Measurements from ENCODE around the gene C16orf96.

C16orf96 gene

DNA sequence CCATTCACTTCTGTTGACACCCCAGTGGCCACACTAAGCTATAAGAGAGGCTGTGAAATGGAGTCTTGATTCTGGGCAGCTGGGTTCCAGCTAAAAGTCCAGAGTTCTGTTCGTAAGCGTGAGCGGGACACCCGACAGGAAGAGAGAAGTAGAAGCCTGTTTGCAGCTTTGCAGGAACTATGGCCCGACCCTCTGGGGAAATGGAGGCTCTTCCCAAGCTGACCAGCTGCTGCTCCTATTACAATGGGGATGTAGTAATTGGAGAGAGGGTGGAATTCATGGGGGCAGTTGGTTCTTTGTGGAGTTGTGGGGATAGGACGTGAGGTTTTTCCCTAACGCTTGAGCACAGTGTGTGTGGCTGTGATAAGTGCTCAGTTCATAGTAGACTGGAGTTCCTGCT lies 30.2 kb downstream of the C16orf96 start:
- TF ChIP-seq, protein P1, sequence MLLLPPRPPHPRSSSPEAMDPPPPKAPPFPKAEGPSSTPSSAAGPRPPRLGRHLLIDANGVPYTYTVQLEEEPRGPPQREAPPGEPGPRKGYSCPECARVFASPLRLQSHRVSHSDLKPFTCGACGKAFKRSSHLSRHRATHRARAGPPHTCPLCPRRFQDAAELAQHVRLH (tag by site-specific recombination; IDR thresholded peaks at IDR 0.05): no peak
- no peak for TF ChIP-seq KLF16 (tag by site-specific recombination; IDR thresholded peaks at IDR 0.05)
- TF ChIP-seq PRDM1 (tag by site-specific recombination; IDR thresholded peaks at IDR 0.05): no peak
- TF ChIP-seq, protein P2, sequence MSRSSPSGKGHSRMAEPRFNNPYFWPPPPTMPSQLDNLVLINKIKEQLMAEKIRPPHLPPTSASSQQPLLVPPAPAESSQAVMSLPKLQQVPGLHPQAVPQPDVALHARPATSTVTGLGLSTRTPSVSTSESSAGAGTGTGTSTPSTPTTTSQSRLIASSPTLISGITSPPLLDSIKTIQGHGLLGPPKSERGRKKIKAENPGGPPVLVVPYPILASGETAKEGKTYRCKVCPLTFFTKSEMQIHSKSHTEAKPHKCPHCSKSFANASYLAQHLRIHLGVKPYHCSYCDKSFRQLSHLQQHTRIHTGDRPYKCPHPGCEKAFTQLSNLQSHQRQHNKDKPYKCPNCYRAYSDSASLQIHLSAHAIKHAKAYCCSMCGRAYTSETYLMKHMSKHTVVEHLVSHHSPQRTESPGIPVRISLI (tag by site-specific recombination; IDR thresholded peaks at IDR 0.05): no peak
- no peak for TF ChIP-seq SCRT1 (tag by site-specific recombination; IDR thresholded peaks at IDR 0.05; ENCODE audit: borderline replicate concordance)
- TF ChIP-seq KLF8 (tag by site-specific recombination; IDR thresholded peaks at IDR 0.05): no peak
- no peak for TF ChIP-seq HOXD13 (CRISPR knock-in tag; IDR thresholded peaks at IDR 0.05; ENCODE audit: borderline replicate concordance)
- TF ChIP-seq ZNF660 (tag by site-specific recombination; IDR thresholded peaks at IDR 0.05): no peak
- TF ChIP-seq SALL2 (tag by site-specific recombination; IDR thresholded peaks at IDR 0.05; ENCODE audit: borderline replicate concordance): no peak
- TF ChIP-seq ZNF510 (tag by site-specific recombination; IDR thresholded peaks at IDR 0.05; ENCODE audit: insufficient replicate concordance): no peak
- TF ChIP-seq ZNF335 (tag by site-specific recombination; conservative IDR thresholded peaks at IDR 0.05): no peak
- TF ChIP-seq ZNF311 (tag by site-specific recombination; IDR thresholded peaks at IDR 0.05; ENCODE audit: borderline replicate concordance): no peak
- no peaks in the 10 kb centered on the region for H3K9me3 ChIP-seq (ENCODE audit: control insufficient read depth, insufficient read depth, low read depth, low read length)
- H3K36me3 ChIP-seq (ENCODE audit: control insufficient read depth in 2 of 2, insufficient read depth in 1 of 2, low read length in 2 of 2): no peaks in the 10 kb centered on the region
- CTCF ChIA-PET: interaction anchor here (0.6 to 3.7 kb wide), 24 partner anchors 9 to 274 kb away, joined by 3 to 28 read pairs (median 6); partner anchors contain the start of genes C16orf96, CDIP1 and MGRN1
- POLR2A ChIA-PET: no interaction called here
- no peak overlapping the region for H3K27ac ChIP-seq (ENCODE audit: extremely low read depth, low read depth, low read length)
- H3K4me3 ChIP-seq (ENCODE audit: low read depth, low read length): no peak overlapping the region
- no peaks in the 10 kb centered on the region for H3K4me1 ChIP-seq (ENCODE audit: control insufficient read depth, insufficient read depth, low read length)

DNA sequence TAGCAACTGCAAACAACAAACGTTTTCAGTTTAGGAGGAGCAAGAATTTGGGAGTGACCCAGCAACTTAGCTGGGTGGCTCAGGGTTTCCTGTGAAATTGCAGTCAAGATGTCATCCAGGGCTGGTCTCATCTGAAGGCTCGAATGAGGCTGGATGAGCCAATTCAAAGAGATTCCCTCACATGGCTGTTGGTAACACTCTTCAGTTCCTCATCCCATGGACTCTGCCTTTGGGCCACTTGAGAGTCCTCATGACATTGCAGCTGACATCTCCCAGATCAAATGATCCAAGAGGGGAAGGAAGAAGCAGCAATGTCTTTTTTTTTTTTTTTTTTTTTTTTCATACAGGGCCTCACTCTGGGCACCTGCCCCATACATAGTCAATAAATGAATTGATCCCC lies 32.2 kb downstream of the C16orf96 start:
- H3K36me3 ChIP-seq (ENCODE audit: control insufficient read depth in 2 of 2, insufficient read depth in 1 of 2, low read length in 2 of 2): no peaks in the 10 kb centered on the region
- H3K27ac ChIP-seq (ENCODE audit: extremely low read depth, low read depth, low read length): no peak overlapping the region
- CTCF ChIA-PET: interaction anchor here (0.6 to 1.1 kb wide), 7 partner anchors 21 to 411 kb away, joined by 3 to 5 read pairs (median 3); no protein-coding TSS in a partner anchor
- POLR2A ChIA-PET: interaction anchor here (0.6 kb wide), 1 partner anchor 431 kb away, joined by 5 read pairs; no protein-coding TSS in a partner anchor
- H3K4me3 ChIP-seq (ENCODE audit: low read depth, low read length): no peak overlapping the region
- H3K4me1 ChIP-seq (ENCODE audit: control insufficient read depth, insufficient read depth, low read length): no peaks in the 10 kb centered on the region
- H3K9me3 ChIP-seq (ENCODE audit: control insufficient read depth, insufficient read depth, low read depth, low read length): no peaks in the 10 kb centered on the region
- TF ChIP-seq ZNF292 (tag by site-specific recombination; IDR thresholded peaks at IDR 0.05; ENCODE audit: borderline replicate concordance, low read depth) (no peak), ZNF19 (tag by site-specific recombination; IDR thresholded peaks at IDR 0.05; ENCODE audit: low read depth) (no peak), ZNF211 (tag by site-specific recombination; IDR thresholded peaks at IDR 0.05; ENCODE audit: low read depth) (no peak), ZNF792 (tag by site-specific recombination; IDR thresholded peaks at IDR 0.05) (no peak), ZFP69B (tag by site-specific recombination; IDR thresholded peaks at IDR 0.05) (no peak)

DNA sequence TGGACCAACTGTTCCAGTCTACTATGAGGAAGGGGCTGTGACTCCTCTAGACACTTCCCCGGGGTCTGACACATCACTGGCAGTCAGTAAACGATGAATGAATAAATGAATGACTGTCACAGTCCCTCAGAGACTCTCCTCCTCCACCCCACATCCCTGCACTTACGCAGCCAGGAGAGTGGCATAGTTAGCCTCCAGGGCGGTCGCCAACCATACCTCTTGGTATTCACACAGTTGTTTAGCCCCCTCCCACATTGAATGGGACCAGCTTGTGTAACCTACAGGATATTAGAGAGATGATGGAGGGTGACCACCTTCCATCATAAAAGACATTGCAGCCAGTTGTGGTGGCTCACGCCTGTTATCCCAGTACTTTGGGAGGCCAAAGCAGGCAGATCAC lies 32.8 kb downstream of the C16orf96 start:
- H3K9me3 ChIP-seq (ENCODE audit: control insufficient read depth, insufficient read depth, low read depth, low read length): no peaks in the 10 kb centered on the region
- H3K27ac ChIP-seq (ENCODE audit: extremely low read depth, low read depth, low read length): no peak overlapping the region
- TF ChIP-seq ZNF221 (tag by site-specific recombination; IDR thresholded peaks at IDR 0.05; ENCODE audit: borderline replicate concordance): no peak
- TF ChIP-seq, protein P3, sequence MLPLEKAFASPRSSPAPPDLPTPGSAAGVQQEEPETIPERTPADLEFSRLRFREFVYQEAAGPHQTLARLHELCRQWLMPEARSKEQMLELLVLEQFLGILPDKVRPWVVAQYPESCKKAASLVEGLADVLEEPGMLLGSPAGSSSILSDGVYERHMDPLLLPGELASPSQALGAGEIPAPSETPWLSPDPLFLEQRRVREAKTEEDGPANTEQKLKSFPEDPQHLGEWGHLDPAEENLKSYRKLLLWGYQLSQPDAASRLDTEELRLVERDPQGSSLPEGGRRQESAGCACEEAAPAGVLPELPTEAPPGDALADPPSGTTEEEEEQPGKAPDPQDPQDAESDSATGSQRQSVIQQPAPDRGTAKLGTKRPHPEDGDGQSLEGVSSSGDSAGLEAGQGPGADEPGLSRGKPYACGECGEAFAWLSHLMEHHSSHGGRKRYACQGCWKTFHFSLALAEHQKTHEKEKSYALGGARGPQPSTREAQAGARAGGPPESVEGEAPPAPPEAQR (tag by site-specific recombination; IDR thresholded peaks at IDR 0.05): no peak
- no peak for TF ChIP-seq ZNF596 (tag by site-specific recombination; IDR thresholded peaks at IDR 0.05)
- no peak for TF ChIP-seq SP2 (tag by site-specific recombination; IDR thresholded peaks at IDR 0.05)
- no peak for TF ChIP-seq ZNF112 (tag by site-specific recombination; IDR thresholded peaks at IDR 0.05)
- TF ChIP-seq ZNF266 (tag by site-specific recombination; IDR thresholded peaks at IDR 0.05; ENCODE audit: low read depth): no peak
- TF ChIP-seq, protein P2 (tag by site-specific recombination; IDR thresholded peaks at IDR 0.05): no peak
- TF ChIP-seq, protein P4, sequence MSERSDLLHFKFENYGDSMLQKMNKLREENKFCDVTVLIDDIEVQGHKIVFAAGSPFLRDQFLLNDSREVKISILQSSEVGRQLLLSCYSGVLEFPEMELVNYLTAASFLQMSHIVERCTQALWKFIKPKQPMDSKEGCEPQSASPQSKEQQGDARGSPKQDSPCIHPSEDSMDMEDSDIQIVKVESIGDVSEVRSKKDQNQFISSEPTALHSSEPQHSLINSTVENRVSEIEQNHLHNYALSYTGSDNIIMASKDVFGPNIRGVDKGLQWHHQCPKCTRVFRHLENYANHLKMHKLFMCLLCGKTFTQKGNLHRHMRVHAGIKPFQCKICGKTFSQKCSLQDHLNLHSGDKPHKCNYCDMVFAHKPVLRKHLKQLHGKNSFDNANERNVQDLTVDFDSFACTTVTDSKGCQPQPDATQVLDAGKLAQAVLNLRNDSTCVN (tag by site-specific recombination; optimal IDR thresholded peaks at IDR 0.05): no peak
- H3K36me3 ChIP-seq (ENCODE audit: control insufficient read depth in 2 of 2, insufficient read depth in 1 of 2, low read length in 2 of 2): no peaks in the 10 kb centered on the region
- no peaks in the 10 kb centered on the region for H3K4me1 ChIP-seq (ENCODE audit: control insufficient read depth, insufficient read depth, low read length)
- POLR2A ChIA-PET: no interaction called here
- CTCF ChIA-PET: interaction anchor here (0.6 to 1.1 kb wide), 4 partner anchors 70 to 367 kb away, joined by 3 to 4 read pairs (median 3); no protein-coding TSS in a partner anchor
- no peak overlapping the region for H3K4me3 ChIP-seq (ENCODE audit: low read depth, low read length)

Data from HEK293 (cell line).